Ecto neural progenitor cell (in vitro differentiated cells): ENCODE data around the gene DNAJB1.
A peak's percentile ranks its signal among the peaks of the same experiment; 100 is the strongest.
"Not testable (repeated sequence)": the region's sequence is repeated elsewhere in the genome, so short reads cannot be mapped to it uniquely, and the experiment has no call there.

ENCODE experiments used
- DNase-seq: peaks from one replicate; pipeline ENCODE4 v3.0.0-alpha.2; 2018; ENCODE audit warnings: low spot score

Gene DNAJB1

GRCh38 chr19:14520543-14520942 lies 2.3 kb upstream of the DNAJB1 start:
- no peak for DNase-seq

DNA sequence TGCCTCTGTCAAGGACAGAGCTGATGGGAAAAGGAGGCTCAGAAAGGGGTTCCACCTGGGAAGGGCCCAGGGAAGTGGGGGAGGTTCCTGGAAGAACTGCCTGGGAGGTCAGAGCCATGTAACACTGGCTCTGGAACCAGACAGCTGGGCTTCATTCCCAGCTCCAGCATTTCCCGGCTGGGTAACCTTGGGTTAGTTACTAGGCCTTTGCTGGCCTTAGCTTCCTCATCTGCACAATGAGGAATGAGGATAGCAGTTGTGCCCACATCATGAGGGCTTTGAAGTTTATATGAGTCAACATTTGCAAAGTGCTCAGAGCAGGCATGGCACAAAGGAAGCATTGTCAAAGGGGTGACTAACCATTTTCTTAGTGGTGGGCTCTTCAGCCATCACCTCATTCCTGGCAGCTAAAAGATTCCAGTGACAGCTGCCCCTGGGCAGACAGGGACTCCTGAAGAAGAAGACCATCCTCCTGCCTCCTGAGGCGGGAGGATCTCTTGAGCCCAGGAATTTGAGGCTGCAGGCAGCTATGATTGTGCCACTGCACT lies 1.7 kb upstream of the DNAJB1 start:
- DNase-seq = no peak

- DNase-seq = no peak
Measured at GRCh38 chr19:14519245-14519859, 1.2 kb upstream of the DNAJB1 start.

- no peak for DNase-seq
Measured at GRCh38 chr19:14517446-14517839, 754 bp downstream of the DNAJB1 start.

DNA sequence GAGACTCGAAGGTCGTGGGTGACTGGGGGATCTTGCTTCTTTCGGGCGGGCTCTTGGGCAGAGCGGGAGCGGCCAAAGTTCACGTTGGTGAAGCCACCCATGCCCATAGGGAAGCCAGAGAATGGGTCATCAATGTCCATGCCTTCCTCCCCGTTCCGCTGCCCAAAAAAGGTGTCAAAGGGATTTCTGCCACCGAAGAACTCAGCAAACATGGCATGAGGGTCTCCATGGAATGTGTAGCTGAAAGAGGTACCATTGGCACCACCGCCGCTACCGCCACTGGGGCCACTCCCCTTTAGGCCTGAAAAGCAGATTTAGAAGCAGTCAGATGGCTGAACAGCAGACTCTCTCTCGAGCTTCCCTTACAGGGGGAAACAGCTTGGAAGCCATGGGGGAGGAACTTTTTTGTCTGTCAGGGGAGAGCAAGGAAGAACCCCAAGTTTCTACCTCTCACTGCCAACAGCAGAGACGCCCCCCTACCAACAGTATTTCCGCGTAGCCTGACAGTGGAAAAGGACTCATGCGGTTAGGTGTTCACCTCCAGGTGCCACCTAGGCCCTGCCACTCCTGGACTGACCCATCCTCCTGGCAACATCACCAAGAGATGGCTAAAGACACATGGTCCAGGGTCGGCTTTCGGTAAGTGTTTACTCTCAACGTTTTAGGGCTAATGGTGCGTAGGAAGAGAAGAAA lies 1.3 kb downstream of the DNAJB1 start:
- no peak for DNase-seq

GRCh38 chr19:14516048-14516534 lies 2.1 kb downstream of the DNAJB1 start:
- DNase-seq = no peak

GRCh38 chr19:14515501-14516047 lies 2.6 kb downstream of the DNAJB1 start:
- DNase-seq = no peak

- DNase-seq = no peak
Measured at GRCh38 chr19:14514215-14514863, 3.9 kb downstream of the DNAJB1 start.

DNA sequence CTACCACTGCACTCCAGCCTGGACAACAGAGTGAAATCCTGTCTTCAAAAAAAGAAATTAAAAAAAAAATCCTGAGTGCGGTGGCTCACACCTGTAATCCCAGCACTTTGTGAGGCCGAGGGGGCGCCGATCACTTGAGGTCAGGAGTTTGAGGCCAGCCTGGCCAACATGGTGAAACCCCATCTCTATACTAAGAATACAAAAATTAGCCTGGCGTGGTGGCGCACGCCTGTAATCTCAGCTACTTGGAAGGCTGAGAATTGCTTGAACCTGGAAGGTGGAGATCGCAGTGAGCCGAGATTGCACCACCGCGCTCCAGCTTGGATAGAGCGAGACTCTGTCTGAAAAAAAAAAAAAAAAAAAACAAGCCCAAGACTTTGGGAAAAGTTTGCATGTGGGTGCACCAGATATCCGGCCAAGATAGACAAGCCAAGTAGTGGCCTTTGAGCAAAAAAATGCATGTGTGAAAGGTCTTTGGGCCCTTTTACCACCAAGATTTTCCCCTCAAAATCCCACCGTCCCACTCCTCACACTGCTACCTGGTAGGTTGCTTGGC lies 5.7 kb downstream of the DNAJB1 start:
- DNase-seq = no peak

DNA sequence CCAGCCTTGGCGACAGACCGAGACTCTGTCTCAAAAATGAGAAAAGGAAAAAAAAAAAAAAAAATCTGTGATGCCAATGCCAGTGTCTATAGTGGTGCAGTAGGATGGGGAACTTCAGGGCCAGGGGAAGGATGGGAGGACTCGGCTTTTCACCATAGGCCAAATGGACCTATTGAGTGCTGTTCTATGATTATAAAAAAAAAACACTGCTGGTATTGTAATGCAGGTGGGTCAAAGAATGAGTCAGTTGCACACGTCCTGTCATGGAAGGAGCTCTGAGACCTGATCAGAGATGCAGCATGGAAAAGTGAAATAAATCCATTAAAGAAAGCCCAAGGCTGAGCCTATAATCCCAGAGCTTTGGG lies 7.0 kb downstream of the DNAJB1 start:
- no peak for DNase-seq

DNA sequence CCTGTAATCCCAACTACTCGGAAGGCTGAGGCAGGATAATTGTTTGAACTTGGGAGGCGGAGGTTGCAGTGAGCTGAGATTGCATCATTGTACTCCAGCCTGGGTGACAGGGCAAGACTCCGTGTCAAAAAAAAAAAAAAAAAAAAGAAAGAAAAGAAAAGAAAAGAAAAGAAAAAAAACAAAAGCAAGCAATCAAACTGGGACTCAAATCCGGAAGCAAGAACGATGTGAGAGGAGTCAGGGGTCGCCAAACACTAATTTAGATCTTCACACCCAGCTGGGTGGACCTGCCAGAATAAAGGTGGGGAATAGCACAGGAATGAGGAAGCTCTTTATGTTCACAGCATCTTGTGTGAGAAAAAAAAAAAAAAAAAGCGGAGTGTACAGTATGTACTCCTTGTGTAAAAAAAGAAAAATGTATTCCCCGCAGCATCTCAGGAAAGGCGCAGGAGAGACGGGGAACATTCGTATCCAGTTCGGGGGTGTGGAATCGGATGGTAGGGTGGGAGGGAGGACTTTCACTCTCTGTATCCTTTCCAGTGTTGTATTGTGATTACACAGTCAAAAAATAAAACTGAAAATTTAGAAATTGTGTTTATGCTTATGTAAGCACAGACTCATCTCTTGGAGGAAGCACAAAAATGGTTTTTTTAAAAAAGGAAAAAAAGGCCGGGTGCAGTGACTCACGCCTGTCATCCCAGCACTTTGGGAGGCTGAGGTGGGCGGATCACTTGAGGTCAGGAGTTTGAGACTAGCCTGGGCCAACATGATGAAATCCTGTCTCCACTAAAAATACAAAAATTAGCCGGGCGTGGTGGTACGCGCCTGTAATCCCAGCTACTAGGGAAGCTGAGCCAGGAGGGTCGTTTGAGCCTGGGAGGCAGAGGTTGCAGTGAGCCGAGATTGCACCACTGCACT lies 7.6 kb downstream of the DNAJB1 start:
- DNase-seq = no peak

DNA sequence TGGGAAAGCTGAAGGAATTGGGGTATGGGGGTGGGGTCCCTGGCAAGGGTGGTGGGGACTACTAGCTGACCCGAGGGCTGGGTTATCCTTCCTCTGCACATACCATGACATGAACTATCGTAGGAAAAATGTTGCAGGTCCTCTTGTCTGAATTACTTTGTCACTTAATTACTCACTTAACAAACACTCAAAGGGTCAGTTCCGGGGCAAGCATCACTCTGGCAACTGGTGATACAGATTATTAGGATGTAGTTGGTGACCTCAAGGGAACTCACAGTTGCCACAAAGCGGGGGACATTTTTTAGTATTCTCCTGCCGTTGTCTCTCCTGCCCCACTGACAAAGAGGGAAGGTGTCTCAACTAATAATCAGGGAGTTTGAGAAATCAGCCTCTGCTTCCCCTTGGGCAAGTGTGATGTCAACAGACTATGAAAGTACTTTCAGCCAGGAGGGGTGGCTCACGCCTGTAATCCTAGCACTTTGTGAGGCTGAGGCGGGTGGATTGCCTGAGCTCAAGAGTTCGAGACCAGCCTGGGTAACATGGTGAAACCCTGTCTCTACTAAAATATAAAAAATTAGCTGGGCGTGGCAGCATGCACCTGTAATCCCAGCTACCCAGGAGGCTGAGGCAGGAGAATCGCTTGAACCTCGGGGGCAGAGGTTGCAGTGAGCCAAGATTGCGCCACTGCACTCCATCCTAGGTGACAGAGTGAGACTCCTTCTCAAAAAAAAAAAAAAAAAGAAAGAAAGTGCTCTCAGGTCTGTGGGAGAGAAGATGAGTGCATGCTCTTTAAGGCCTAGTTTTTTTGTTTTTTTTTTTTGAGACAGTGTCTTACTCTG lies 10.3 kb downstream of the DNAJB1 start:
- DNase-seq = no peak

DNA sequence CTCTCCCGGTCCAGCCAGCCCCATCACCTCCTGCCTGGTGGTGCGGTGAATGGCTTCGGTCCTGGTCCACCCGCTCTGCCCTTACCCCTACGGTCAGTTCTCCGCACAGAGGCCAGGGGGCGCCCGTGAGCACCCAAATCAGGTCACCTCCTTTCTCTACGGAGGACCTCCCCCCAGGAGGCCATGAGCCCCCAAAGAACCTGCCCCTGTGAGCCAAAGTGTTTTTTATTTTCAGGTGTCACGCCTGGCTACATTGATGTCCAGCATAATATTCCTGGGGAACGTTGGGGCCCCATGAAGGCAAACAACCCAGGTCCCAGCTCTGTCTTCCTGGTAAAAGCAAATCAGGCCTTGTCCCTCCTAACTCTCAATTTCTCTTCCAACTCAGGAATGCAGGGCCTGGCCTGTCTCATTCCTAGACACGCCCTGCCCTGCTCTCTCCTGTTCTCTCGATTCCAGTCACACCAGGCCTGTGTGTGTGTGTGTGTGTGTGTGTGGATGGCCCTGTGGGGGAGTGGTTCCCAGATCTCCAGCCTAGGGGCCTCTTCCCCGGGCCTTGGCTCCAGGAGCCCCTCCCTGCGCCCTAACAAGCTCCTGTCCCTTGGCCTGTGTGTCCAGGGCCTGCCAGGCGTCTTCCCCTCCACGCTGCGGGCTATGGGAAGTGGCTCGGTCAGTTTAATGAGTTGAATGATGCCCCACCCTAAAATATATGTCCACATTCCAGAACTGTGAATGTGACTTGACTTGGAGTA lies 12.5 kb downstream of the DNAJB1 start:
- DNase-seq = peak; percentile 84

DNA sequence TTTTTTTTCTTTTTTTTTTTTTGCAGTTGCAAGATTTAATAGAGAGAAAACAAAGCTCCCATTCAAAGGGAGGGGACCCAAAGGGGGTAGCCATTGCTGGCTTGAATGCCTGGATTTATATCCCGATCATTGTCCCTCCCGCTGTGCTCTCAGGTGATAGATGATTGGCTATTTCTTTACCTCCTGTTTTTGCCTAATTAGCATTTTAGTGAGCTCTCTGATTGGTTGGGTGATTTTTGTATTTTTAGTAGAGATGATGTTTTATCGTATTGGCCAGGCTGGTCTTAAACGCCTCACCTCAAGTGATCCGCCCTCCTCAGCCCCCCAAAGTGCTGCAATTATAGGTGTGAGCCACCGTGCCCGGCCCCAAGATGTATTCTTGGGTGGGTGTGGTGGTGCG lies 13.6 kb downstream of the DNAJB1 start:
- not testable (repeated sequence) for DNase-seq

GRCh38 chr19:14503285-14503684 lies 14.9 kb downstream of the DNAJB1 start:
- DNase-seq = no peak

- DNase-seq = no peak
Measured at GRCh38 chr19:14502334-14503092, 15.7 kb downstream of the DNAJB1 start.

GRCh38 chr19:14497228-14497921 lies 20.8 kb downstream of the DNAJB1 start:
- DNase-seq = no peak

GRCh38 chr19:14496834-14497227 lies 21.4 kb downstream of the DNAJB1 start:
- no peak for DNase-seq
